Mucosa of rectum (tissue), 2 donors: ENCODE measurements around the gene DNM1L.
"Not testable (repeated sequence)": the region's sequence is repeated elsewhere in the genome, so short reads cannot be mapped to it uniquely, and the experiment has no call there.

Source experiments
- H3K27ac ChIP-seq, 2 donors: one replicate each; pipeline ENCODE4 v1.7.0; 2013; ENCODE audit warnings: inconsistent platforms in 2 of 2, low read depth in 2 of 2, low read length in 2 of 2
- H3K27me3 ChIP-seq, 2 donors: one replicate each; pipeline ENCODE4 v1.7.0; 2013; ENCODE audit warnings: low read length in 2 of 2; ENCODE audit not compliant: control insufficient read depth in 2 of 2, insufficient read depth in 2 of 2
- H3K36me3 ChIP-seq, 2 donors: one replicate each; pipeline ENCODE4 v1.7.0; 2013; ENCODE audit warnings: low read length in 2 of 2; ENCODE audit not compliant: control insufficient read depth in 2 of 2, insufficient read depth in 2 of 2
- H3K4me1 ChIP-seq, 2 donors: one replicate each; pipeline ENCODE4 v1.7.0; 2013; ENCODE audit warnings: low read length in 2 of 2, mild to moderate bottlenecking in 1 of 2; ENCODE audit not compliant: control insufficient read depth in 2 of 2, insufficient read depth in 2 of 2
- H3K4me3 ChIP-seq, 2 donors: one replicate each; pipeline ENCODE4 v1.7.0; 2013; ENCODE audit warnings: low read length in 2 of 2
- H3K9ac ChIP-seq, 2 donors: one replicate each; pipeline ENCODE4 v1.7.0; 2013; ENCODE audit warnings: low read length in 2 of 2, low read depth in 1 of 2, mild to moderate bottlenecking in 1 of 2
- H3K9me3 ChIP-seq, 2 donors: one replicate each; pipeline ENCODE4 v1.7.0; 2013; ENCODE audit warnings: low read length in 2 of 2; ENCODE audit not compliant: control insufficient read depth in 2 of 2
- donor health status: healthy.
- donor health status: Normal muscosa, but diverticular disease.

The DNM1L gene

GRCh38 chr12:32714772-32715171 is 35.7 kb downstream of the DNM1L start:
- no peak overlapping the region for H3K4me3 ChIP-seq
- H3K36me3 ChIP-seq: peaks cover 19 to 31% of the 10 kb centered on the region in 2 donors
- H3K4me1 ChIP-seq: no peaks in the 10 kb centered on the region
- H3K9ac ChIP-seq: no peak overlapping the region
- no peak overlapping the region for H3K27ac ChIP-seq
- no peaks in the 10 kb centered on the region for H3K9me3 ChIP-seq
- no peaks in the 10 kb centered on the region for H3K27me3 ChIP-seq

DNA sequence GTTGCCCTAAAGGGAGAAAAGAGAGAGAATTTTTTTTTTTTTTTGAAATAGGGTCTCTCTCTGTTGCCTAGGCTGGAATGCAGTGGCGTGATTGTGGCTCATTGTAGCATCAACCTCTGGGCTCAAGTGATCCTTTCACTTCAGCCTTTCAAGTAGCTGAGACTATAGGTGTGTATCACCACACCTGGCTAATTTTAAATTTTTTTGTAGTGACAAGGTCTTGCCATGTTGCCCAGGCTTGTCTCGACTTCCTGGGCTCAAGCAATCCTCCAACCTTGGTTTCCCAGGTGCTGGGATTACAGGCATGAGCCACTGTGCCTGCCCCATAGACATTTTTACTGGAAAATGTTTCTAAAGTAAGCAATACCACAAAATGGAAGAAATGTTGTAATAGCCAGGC is 39.8 kb downstream of the DNM1L start:
- Histone ChIP-seq H3K9ac (no peak overlapping the region), H3K27me3 (no peaks in the 10 kb centered on the region), H3K9me3 (no peaks in the 10 kb centered on the region), H3K4me1 (no peaks in the 10 kb centered on the region), H3K36me3 (peaks cover 13 to 29% of the 10 kb centered on the region in 2 donors), H3K27ac (no peak overlapping the region), H3K4me3 (no peak overlapping the region)

GRCh38 chr12:32725308-32725707 is 46.2 kb downstream of the DNM1L start:
- not testable (repeated sequence) for H3K9ac ChIP-seq, H3K27ac ChIP-seq, H3K27me3 ChIP-seq, H3K4me1 ChIP-seq, H3K4me3 ChIP-seq, H3K9me3 ChIP-seq
- peaks cover 14 to 32% of the 10 kb centered on the region in 2 donors for H3K36me3 ChIP-seq

DNA sequence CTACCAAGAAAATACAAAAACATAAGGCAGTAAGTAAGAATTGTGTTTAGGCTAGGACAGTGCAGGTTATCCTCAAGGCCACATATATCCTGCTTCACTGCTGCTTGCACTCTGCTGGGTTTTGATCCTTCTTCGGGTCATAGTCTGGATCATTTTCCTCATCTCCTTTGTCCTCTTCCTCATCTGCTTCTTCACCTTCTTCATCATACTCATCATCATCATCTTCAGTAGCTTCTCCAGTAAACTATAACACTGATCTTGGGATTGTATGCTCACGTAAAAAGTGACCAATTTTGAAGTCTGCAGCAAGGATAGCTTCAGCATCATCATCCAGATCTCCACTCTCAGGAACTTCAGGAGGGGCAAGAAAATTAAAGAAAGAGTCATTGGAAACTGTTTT is 47.2 kb downstream of the DNM1L start:
- Histone ChIP-seq H3K9me3 (no peaks in the 10 kb centered on the region), H3K9ac (no peak overlapping the region), H3K36me3 (peaks cover 14 to 31% of the 10 kb centered on the region in 2 donors), H3K4me1 (no peaks in the 10 kb centered on the region), H3K27me3 (no peaks in the 10 kb centered on the region), H3K27ac (no peak overlapping the region), H3K4me3 (no peak overlapping the region)

DNA sequence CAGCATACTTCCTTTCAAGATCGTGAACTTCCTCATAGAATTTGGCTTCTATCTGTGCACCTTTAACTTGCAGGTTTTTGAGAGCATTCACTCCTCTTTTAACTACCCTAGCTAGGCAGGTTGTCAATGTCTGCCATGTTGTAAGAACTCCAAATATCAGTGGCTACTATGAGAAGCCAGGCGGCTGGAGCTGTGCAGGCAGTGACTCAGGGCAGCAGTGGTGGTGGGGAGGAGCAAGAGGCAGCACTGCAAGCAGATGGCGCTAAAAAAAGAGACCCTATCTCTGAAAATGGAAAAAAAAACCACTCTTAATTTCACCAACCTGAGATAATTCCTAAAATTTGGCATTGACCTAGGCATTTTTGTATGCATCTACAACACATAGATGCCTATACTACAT is 48.1 kb downstream of the DNM1L start:
- Histone ChIP-seq H3K4me3 (no peak overlapping the region), H3K36me3 (peaks cover 15 to 34% of the 10 kb centered on the region in 2 donors), H3K9ac (no peak overlapping the region), H3K27me3 (no peaks in the 10 kb centered on the region), H3K27ac (no peak overlapping the region), H3K4me1 (no peaks in the 10 kb centered on the region), H3K9me3 (no peaks in the 10 kb centered on the region)

DNA sequence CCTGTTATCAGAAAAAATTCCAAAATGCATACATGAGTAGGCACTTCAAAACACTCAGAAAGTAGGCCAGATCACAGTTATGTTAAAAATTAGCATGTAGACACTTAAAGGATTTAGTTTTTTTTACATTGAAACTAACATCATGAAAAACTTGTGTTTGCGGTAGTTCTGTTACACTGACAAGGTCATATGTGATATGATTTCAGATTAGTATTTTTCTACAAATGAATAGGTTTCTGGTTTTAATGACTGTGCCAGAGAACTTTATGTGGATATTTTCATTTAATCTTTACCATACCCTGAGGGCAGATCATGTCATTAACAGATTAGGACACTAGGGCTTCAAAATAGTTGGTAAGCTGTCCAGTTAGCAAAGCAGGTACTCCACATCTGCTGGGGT is 55.9 kb downstream of the DNM1L start:
- no peak overlapping the region for H3K9ac ChIP-seq
- H3K27ac ChIP-seq: no peak overlapping the region
- H3K4me1 ChIP-seq: peaks cover 0 to 6% of the 10 kb centered on the region in 2 donors
- H3K9me3 ChIP-seq: no peaks in the 10 kb centered on the region
- H3K4me3 ChIP-seq: no peak overlapping the region
- H3K27me3 ChIP-seq: no peaks in the 10 kb centered on the region
- peaks cover 38 to 51% of the 10 kb centered on the region in 2 donors for H3K36me3 ChIP-seq

GRCh38 chr12:32736445-32736844 is 57.3 kb downstream of the DNM1L start:
- Histone ChIP-seq H3K4me3 (no peak overlapping the region), H3K4me1 (peaks cover 0 to 6% of the 10 kb centered on the region in 2 donors), H3K36me3 (peaks cover 48 to 54% of the 10 kb centered on the region in 2 donors), H3K27me3 (no peaks in the 10 kb centered on the region), H3K9me3 (no peaks in the 10 kb centered on the region), H3K9ac (no peak overlapping the region), H3K27ac (no peak overlapping the region)

GRCh38 chr12:32737715-32738114 is 58.6 kb downstream of the DNM1L start:
- Histone ChIP-seq H3K27ac (no peak overlapping the region), H3K4me3 (no peak overlapping the region), H3K4me1 (peaks cover 0 to 6% of the 10 kb centered on the region in 2 donors), H3K9ac (no peak overlapping the region), H3K9me3 (no peaks in the 10 kb centered on the region), H3K27me3 (no peaks in the 10 kb centered on the region), H3K36me3 (peaks cover 48 to 57% of the 10 kb centered on the region in 2 donors)

DNA sequence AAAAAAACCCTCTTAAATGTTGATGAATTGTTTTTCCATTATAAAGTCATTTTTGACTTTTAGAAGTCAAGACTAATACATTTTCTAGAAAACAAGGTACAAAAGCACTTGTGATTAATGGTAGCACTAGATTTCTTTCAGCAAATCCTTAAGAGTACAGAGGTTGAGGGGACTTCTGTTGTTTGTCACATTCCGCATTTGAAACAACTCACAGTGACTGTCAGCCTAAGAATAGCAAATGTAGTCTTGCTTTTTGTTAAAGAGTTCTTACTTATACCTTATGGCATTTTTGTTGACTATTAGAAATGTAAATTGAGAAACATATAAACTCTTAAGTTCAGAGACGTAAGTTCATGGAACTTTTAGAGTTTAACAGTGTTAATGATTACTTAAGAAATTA is 60.2 kb downstream of the DNM1L start:
- Histone ChIP-seq H3K4me1 (peaks cover 0 to 6% of the 10 kb centered on the region in 2 donors), H3K9ac (no peak overlapping the region), H3K27ac (no peak overlapping the region), H3K4me3 (no peak overlapping the region), H3K27me3 (no peaks in the 10 kb centered on the region), H3K9me3 (no peaks in the 10 kb centered on the region), H3K36me3 (peaks cover 54 to 62% of the 10 kb centered on the region in 2 donors)

- Histone ChIP-seq H3K4me3 (no peak overlapping the region), H3K9ac (no peak overlapping the region), H3K4me1 (peaks cover 0 to under 1% of the 10 kb centered on the region in 2 donors), H3K27me3 (no peaks in the 10 kb centered on the region), H3K36me3 (peaks cover 59 to 79% of the 10 kb centered on the region in 2 donors), H3K27ac (no peak overlapping the region), H3K9me3 (no peaks in the 10 kb centered on the region)
Observed at GRCh38 chr12:32742133-32742532, 63.0 kb downstream of the DNM1L start.

GRCh38 chr12:32743264-32743663 is 64.2 kb downstream of the DNM1L start:
- Histone ChIP-seq H3K9me3 (no peaks in the 10 kb centered on the region), H3K4me3 (no peak overlapping the region), H3K4me1 (no peaks in the 10 kb centered on the region), H3K36me3 (peaks cover 65 to 80% of the 10 kb centered on the region in 2 donors), H3K27me3 (no peaks in the 10 kb centered on the region), H3K9ac (no peak overlapping the region), H3K27ac (no peak overlapping the region)
